ENCODE measurements around the gene CPE.

The CPE gene

GRCh38 chr4:165369522-165369921 lies 9.3 kb upstream of the CPE start:
- no peaks in the 10 kb centered on the region for H3K27me3 ChIP-seq (ENCODE audit: control insufficient read depth, insufficient read depth, low read length)

GRCh38 chr4:165370530-165370929 lies 8.3 kb upstream of the CPE start:
- H3K4me3 ChIP-seq (ENCODE audit: low read length): no peak overlapping the region
- no peaks in the 10 kb centered on the region for H3K36me3 ChIP-seq (ENCODE audit: control insufficient read depth, insufficient read depth, low read length)
- H3K9me3 ChIP-seq (ENCODE audit: control insufficient read depth, low read length): no peaks in the 10 kb centered on the region
- no peak overlapping the region for H3K9ac ChIP-seq (ENCODE audit: low read length)
- H3K27me3 ChIP-seq (ENCODE audit: control insufficient read depth, insufficient read depth, low read length): no peaks in the 10 kb centered on the region
- H3K4me1 ChIP-seq (ENCODE audit: control insufficient read depth, insufficient read depth, low read length): no peaks in the 10 kb centered on the region

More at GRCh38 chr4:165369522-165369921, 9.3 kb upstream of the CPE start:
- H3K9ac ChIP-seq (ENCODE audit: low read length): no peak overlapping the region
- no peaks in the 10 kb centered on the region for H3K9me3 ChIP-seq (ENCODE audit: control insufficient read depth, low read length)
- H3K4me1 ChIP-seq (ENCODE audit: control insufficient read depth, insufficient read depth, low read length): no peaks in the 10 kb centered on the region
- no peaks in the 10 kb centered on the region for H3K36me3 ChIP-seq (ENCODE audit: control insufficient read depth, insufficient read depth, low read length)
- no peak overlapping the region for H3K4me3 ChIP-seq (ENCODE audit: low read length)

- no peaks in the 10 kb centered on the region for H3K4me1 ChIP-seq (ENCODE audit: control insufficient read depth, insufficient read depth, low read length)
- no peak overlapping the region for H3K9ac ChIP-seq (ENCODE audit: low read length)
- H3K4me3 ChIP-seq (ENCODE audit: low read length): no peak overlapping the region
- H3K36me3 ChIP-seq (ENCODE audit: control insufficient read depth, insufficient read depth, low read length): no peaks in the 10 kb centered on the region
- H3K9me3 ChIP-seq (ENCODE audit: control insufficient read depth, low read length): no peaks in the 10 kb centered on the region
- peaks cover 22% of the 10 kb centered on the region for H3K27me3 ChIP-seq (ENCODE audit: control insufficient read depth, insufficient read depth, low read length)
Measured at GRCh38 chr4:165375465-165375864, 3.3 kb upstream of the CPE start.

GRCh38 chr4:165378398-165378744 lies 437 bp upstream of the CPE start:
- no peaks in the 10 kb centered on the region for H3K9me3 ChIP-seq (ENCODE audit: control insufficient read depth, low read length)
- H3K4me3 ChIP-seq (ENCODE audit: low read length): peak overlapping the region; percentile 5
- no peaks in the 10 kb centered on the region for H3K36me3 ChIP-seq (ENCODE audit: control insufficient read depth, insufficient read depth, low read length)
- H3K9ac ChIP-seq (ENCODE audit: low read length): peak overlapping the region; percentile 19
- no peaks in the 10 kb centered on the region for H3K4me1 ChIP-seq (ENCODE audit: control insufficient read depth, insufficient read depth, low read length)
- H3K27me3 ChIP-seq (ENCODE audit: control insufficient read depth, insufficient read depth, low read length): peaks cover 22% of the 10 kb centered on the region

GRCh38 chr4:165379678-165380064 lies 863 bp downstream of the CPE start:
- Histone ChIP-seq H3K4me3 (ENCODE audit: low read length) (no peak overlapping the region), H3K9me3 (ENCODE audit: control insufficient read depth, low read length) (no peaks in the 10 kb centered on the region), H3K9ac (ENCODE audit: low read length) (peak overlapping the region; percentile 41), H3K4me1 (ENCODE audit: control insufficient read depth, insufficient read depth, low read length) (no peaks in the 10 kb centered on the region), H3K27me3 (ENCODE audit: control insufficient read depth, insufficient read depth, low read length) (peaks cover 22% of the 10 kb centered on the region), H3K36me3 (ENCODE audit: control insufficient read depth, insufficient read depth, low read length) (no peaks in the 10 kb centered on the region)

- H3K9ac ChIP-seq (ENCODE audit: low read length): no peak overlapping the region
- H3K4me3 ChIP-seq (ENCODE audit: low read length): no peak overlapping the region
- H3K27me3 ChIP-seq (ENCODE audit: control insufficient read depth, insufficient read depth, low read length): peaks cover 22% of the 10 kb centered on the region
- H3K9me3 ChIP-seq (ENCODE audit: control insufficient read depth, low read length): no peaks in the 10 kb centered on the region
- no peaks in the 10 kb centered on the region for H3K36me3 ChIP-seq (ENCODE audit: control insufficient read depth, insufficient read depth, low read length)
- H3K4me1 ChIP-seq (ENCODE audit: control insufficient read depth, insufficient read depth, low read length): no peaks in the 10 kb centered on the region
Measured at GRCh38 chr4:165380805-165381204, 2.0 kb downstream of the CPE start.

GRCh38 chr4:165381821-165382373 lies 3.1 kb downstream of the CPE start:
- no peak overlapping the region for H3K9ac ChIP-seq (ENCODE audit: low read length)
- H3K4me3 ChIP-seq (ENCODE audit: low read length): no peak overlapping the region
- H3K4me1 ChIP-seq (ENCODE audit: control insufficient read depth, insufficient read depth, low read length): no peaks in the 10 kb centered on the region
- no peaks in the 10 kb centered on the region for H3K36me3 ChIP-seq (ENCODE audit: control insufficient read depth, insufficient read depth, low read length)
- peaks cover 22% of the 10 kb centered on the region for H3K27me3 ChIP-seq (ENCODE audit: control insufficient read depth, insufficient read depth, low read length)
- no peaks in the 10 kb centered on the region for H3K9me3 ChIP-seq (ENCODE audit: control insufficient read depth, low read length)

GRCh38 chr4:165382640-165383039 lies 3.8 kb downstream of the CPE start:
- no peak overlapping the region for H3K4me3 ChIP-seq (ENCODE audit: low read length)
- H3K9ac ChIP-seq (ENCODE audit: low read length): no peak overlapping the region
- no peaks in the 10 kb centered on the region for H3K36me3 ChIP-seq (ENCODE audit: control insufficient read depth, insufficient read depth, low read length)
- peaks cover 22% of the 10 kb centered on the region for H3K27me3 ChIP-seq (ENCODE audit: control insufficient read depth, insufficient read depth, low read length)
- no peaks in the 10 kb centered on the region for H3K9me3 ChIP-seq (ENCODE audit: control insufficient read depth, low read length)
- H3K4me1 ChIP-seq (ENCODE audit: control insufficient read depth, insufficient read depth, low read length): no peaks in the 10 kb centered on the region

- no peaks in the 10 kb centered on the region for H3K4me1 ChIP-seq (ENCODE audit: control insufficient read depth, insufficient read depth, low read length)
- H3K4me3 ChIP-seq (ENCODE audit: low read length): no peak overlapping the region
- peaks cover 15% of the 10 kb centered on the region for H3K27me3 ChIP-seq (ENCODE audit: control insufficient read depth, insufficient read depth, low read length)
Measured at GRCh38 chr4:165383591-165384073, 4.8 kb downstream of the CPE start.

GRCh38 chr4:165384186-165384585 lies 5.4 kb downstream of the CPE start:
- H3K27me3 ChIP-seq (ENCODE audit: control insufficient read depth, insufficient read depth, low read length): peaks cover 9% of the 10 kb centered on the region
- H3K36me3 ChIP-seq (ENCODE audit: control insufficient read depth, insufficient read depth, low read length): no peaks in the 10 kb centered on the region
- H3K9me3 ChIP-seq (ENCODE audit: control insufficient read depth, low read length): no peaks in the 10 kb centered on the region
- H3K4me3 ChIP-seq (ENCODE audit: low read length): no peak overlapping the region
- no peak overlapping the region for H3K9ac ChIP-seq (ENCODE audit: low read length)
- no peaks in the 10 kb centered on the region for H3K4me1 ChIP-seq (ENCODE audit: control insufficient read depth, insufficient read depth, low read length)

More at GRCh38 chr4:165383591-165384073, 4.8 kb downstream of the CPE start:
- H3K9ac ChIP-seq (ENCODE audit: low read length): no peak overlapping the region
- no peaks in the 10 kb centered on the region for H3K36me3 ChIP-seq (ENCODE audit: control insufficient read depth, insufficient read depth, low read length)
- no peaks in the 10 kb centered on the region for H3K9me3 ChIP-seq (ENCODE audit: control insufficient read depth, low read length)

GRCh38 chr4:165384598-165384997 lies 5.8 kb downstream of the CPE start:
- H3K4me1 ChIP-seq (ENCODE audit: control insufficient read depth, insufficient read depth, low read length): no peaks in the 10 kb centered on the region

GRCh38 chr4:165385126-165385525 lies 6.3 kb downstream of the CPE start:
- H3K4me3 ChIP-seq (ENCODE audit: low read length): no peak overlapping the region
- no peaks in the 10 kb centered on the region for H3K36me3 ChIP-seq (ENCODE audit: control insufficient read depth, insufficient read depth, low read length)
- H3K27me3 ChIP-seq (ENCODE audit: control insufficient read depth, insufficient read depth, low read length): no peaks in the 10 kb centered on the region
- H3K9me3 ChIP-seq (ENCODE audit: control insufficient read depth, low read length): no peaks in the 10 kb centered on the region
- H3K4me1 ChIP-seq (ENCODE audit: control insufficient read depth, insufficient read depth, low read length): no peaks in the 10 kb centered on the region
- no peak overlapping the region for H3K9ac ChIP-seq (ENCODE audit: low read length)

More at GRCh38 chr4:165384598-165384997, 5.8 kb downstream of the CPE start:
- H3K4me3 ChIP-seq (ENCODE audit: low read length): no peak overlapping the region
- H3K9ac ChIP-seq (ENCODE audit: low read length): no peak overlapping the region
- H3K36me3 ChIP-seq (ENCODE audit: control insufficient read depth, insufficient read depth, low read length): no peaks in the 10 kb centered on the region
- no peaks in the 10 kb centered on the region for H3K9me3 ChIP-seq (ENCODE audit: control insufficient read depth, low read length)
- peaks cover 5% of the 10 kb centered on the region for H3K27me3 ChIP-seq (ENCODE audit: control insufficient read depth, insufficient read depth, low read length)

- Histone ChIP-seq H3K4me3 (ENCODE audit: low read length) (no peak overlapping the region), H3K4me1 (ENCODE audit: control insufficient read depth, insufficient read depth, low read length) (no peaks in the 10 kb centered on the region), H3K36me3 (ENCODE audit: control insufficient read depth, insufficient read depth, low read length) (no peaks in the 10 kb centered on the region), H3K27me3 (ENCODE audit: control insufficient read depth, insufficient read depth, low read length) (no peaks in the 10 kb centered on the region), H3K9ac (ENCODE audit: low read length) (no peak overlapping the region), H3K9me3 (ENCODE audit: control insufficient read depth, low read length) (no peaks in the 10 kb centered on the region)
Measured at GRCh38 chr4:165386328-165386727, 7.5 kb downstream of the CPE start.

Measured in mucosa of stomach (tissue), 1 donor.